MCF 10A (cell line): Measurements from ENCODE around the gene IL10. TPM values are rescaled to one million over a fixed set of nuclear protein-coding genes. Genes with fewer than 3 reads are reported as not detected.

Source experiments
- BruUV-seq: library from RNA; stranded (reverse); fragments of 400-500 nt; replicated peaks from 2 replicates; lab custom pipeline; 2021; lab: Mats Ljungman, UMichigan
- CTCF ChIA-PET: fragments of 300-600 bp; sonication (Branson Sonifier 250); formaldehyde crosslinking; extraction: SDS; loops from one replicate; lab custom pipeline; 2021; ENCODE audit warnings: antibody characterized with exemption, inconsistent platforms; lab: Yijun Ruan, JAX
- POLR2A ChIA-PET: fragments of 300-600, 350-650 bp; sonication (Branson Sonifier 250); formaldehyde crosslinking; extraction: SDS; loops from one replicate; lab custom pipeline; 2020; ENCODE audit warnings: antibody characterized with exemption, inconsistent platforms; lab: Yijun Ruan, JAX
- DNase-seq: peaks from one replicate; pipeline ENCODE4 v3.0.0-alpha.2; 2018; ENCODE audit not compliant: unreplicated experiment
- H3K27ac Mint-ChIP-seq: one replicate; pipeline ENCODE4 v1.8.0; 2022; ENCODE audit warnings: mild to moderate bottlenecking, low read depth, mixed read lengths; ENCODE audit not compliant: unreplicated experiment
- H3K27me3 Mint-ChIP-seq: one replicate; pipeline ENCODE4 v1.8.0; 2022; ENCODE audit warnings: mixed read lengths; ENCODE audit not compliant: insufficient read depth, unreplicated experiment
- H3K36me3 Mint-ChIP-seq: one replicate; pipeline ENCODE4 v1.8.0; 2022; ENCODE audit warnings: mild to moderate bottlenecking, moderate library complexity, mixed read lengths; ENCODE audit not compliant: insufficient read depth, unreplicated experiment
- H3K4me1 Mint-ChIP-seq: one replicate; pipeline ENCODE4 v1.8.0; 2022; ENCODE audit warnings: mixed read lengths; ENCODE audit not compliant: insufficient read depth, unreplicated experiment
- H3K4me3 Mint-ChIP-seq: one replicate; pipeline ENCODE4 v1.8.0; 2022; ENCODE audit warnings: mild to moderate bottlenecking, moderate library complexity, mixed read lengths; ENCODE audit not compliant: unreplicated experiment
- H3K9me3 Mint-ChIP-seq: one replicate; pipeline ENCODE4 v1.8.0; 2022; ENCODE audit warnings: mixed read lengths; ENCODE audit not compliant: unreplicated experiment
- intact Hi-C: fragments of 100-400 bp; cut with micrococcal nuclease; formaldehyde crosslinking; loops from 2 replicates; pipeline ENCODE4 v1.14.1; 2022
- total RNA-seq: library from RNA; stranded (reverse); gene quantifications from 2 replicates; pipeline ENCODE4 v1.2.3, GENCODE V29; 2022
- TF ChIP-seq, protein P1 (sequence below): fragments of 200-600 bp; IDR thresholded peaks from one replicate; pipeline ENCODE4 v1.8.0; 2022; ENCODE audit warnings: antibody characterized with exemption, mild to moderate bottlenecking; ENCODE audit not compliant: unreplicated experiment

Gene IL10
- total RNA-seq, 1 experiment from 2014 or later = not detected

DNA sequence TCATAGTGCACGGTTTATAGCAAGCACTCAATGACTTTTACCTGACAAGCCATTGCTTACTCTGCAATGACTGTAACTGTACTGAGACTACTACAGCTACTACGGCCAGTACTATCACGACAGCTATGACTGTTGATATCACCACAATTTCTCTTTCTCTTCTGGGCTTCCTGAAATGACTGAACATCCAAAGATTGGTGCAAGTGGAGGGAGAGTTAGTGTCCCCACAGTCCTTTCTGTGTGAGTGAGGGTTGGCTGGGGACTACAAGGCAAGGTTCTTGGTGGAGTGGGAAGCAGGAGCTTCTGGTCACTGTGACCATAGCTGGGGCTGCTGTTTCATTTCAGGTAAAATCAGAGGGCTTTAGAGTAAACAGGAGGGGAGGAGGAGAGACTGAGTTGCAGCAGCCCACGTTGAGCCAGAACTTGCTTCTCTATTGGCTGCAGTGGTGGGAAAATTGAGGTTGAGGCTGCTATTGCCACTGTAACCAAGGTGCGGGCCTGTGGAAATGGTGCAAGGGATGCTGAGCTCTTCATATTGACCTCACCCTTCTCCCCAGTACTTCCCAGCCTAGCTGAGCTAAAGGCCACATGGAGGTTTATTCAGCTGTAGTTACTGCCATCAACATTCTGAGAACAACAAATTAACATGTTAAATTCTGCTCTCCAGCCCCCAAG is 14.1 kb upstream of the IL10 start:
- POLR2A ChIA-PET = interaction anchor here (1.0 to 1.3 kb wide), 2 partner anchors 14 to 19 kb away, joined by 3 read pairs; partner anchors contain the start of gene IL10
- CTCF ChIA-PET = interaction anchor here (0.6 to 5.2 kb wide), 11 partner anchors 9 to 436 kb away, joined by 3 to 24 read pairs (median 3); no protein-coding TSS in a partner anchor
- DNase-seq = no peak
- no peaks in the 10 kb centered on the region for H3K9me3 Mint-ChIP-seq
- peaks cover 32% of the 10 kb centered on the region for H3K27me3 Mint-ChIP-seq
- H3K36me3 Mint-ChIP-seq = no peaks in the 10 kb centered on the region
- TF ChIP-seq, protein P1, sequence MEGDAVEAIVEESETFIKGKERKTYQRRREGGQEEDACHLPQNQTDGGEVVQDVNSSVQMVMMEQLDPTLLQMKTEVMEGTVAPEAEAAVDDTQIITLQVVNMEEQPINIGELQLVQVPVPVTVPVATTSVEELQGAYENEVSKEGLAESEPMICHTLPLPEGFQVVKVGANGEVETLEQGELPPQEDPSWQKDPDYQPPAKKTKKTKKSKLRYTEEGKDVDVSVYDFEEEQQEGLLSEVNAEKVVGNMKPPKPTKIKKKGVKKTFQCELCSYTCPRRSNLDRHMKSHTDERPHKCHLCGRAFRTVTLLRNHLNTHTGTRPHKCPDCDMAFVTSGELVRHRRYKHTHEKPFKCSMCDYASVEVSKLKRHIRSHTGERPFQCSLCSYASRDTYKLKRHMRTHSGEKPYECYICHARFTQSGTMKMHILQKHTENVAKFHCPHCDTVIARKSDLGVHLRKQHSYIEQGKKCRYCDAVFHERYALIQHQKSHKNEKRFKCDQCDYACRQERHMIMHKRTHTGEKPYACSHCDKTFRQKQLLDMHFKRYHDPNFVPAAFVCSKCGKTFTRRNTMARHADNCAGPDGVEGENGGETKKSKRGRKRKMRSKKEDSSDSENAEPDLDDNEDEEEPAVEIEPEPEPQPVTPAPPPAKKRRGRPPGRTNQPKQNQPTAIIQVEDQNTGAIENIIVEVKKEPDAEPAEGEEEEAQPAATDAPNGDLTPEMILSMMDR = no peak
- H3K4me3 Mint-ChIP-seq = no peak overlapping the region
- BruUV-seq = no TSS peak
- no peak overlapping the region for H3K27ac Mint-ChIP-seq
- intact Hi-C loops = no loop called here
- H3K4me1 Mint-ChIP-seq = peaks cover under 1% of the 10 kb centered on the region

DNA sequence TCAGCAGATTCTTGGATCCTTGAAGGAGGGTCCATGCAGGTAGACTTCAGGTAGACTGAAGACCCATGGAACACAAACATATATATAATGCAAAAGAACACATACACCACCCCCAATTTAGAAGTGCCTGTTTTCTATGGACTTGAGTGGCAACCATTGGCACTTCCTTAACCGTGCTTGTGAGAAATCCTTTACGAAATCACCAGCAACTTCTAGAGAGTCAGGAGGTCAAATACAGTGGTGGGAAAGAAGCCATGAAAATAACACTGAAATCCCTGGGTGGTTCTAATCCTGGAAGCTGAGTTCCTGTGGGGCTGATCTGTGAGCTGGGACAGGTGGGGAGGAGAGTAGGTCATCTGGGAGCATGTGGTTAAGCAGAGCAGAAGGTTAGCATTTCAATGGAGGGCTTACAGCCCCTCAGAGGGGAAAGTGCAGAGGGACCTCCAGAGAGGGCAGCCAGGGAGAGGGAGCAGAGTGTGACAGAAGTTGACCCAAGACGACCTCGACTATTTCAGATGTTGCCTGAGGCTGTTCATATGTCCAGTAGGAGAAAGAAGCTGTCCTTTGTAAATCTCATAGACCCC is 13.0 kb upstream of the IL10 start:
- TF ChIP-seq, protein P1 = no peak
- H3K27ac Mint-ChIP-seq = no peak overlapping the region
- H3K9me3 Mint-ChIP-seq = no peaks in the 10 kb centered on the region
- H3K4me1 Mint-ChIP-seq = no peaks in the 10 kb centered on the region
- no peak for DNase-seq
- POLR2A ChIA-PET = interaction anchor here (0.7 kb wide), 1 partner anchor 62 kb away, joined by 3 read pairs; no protein-coding TSS in a partner anchor
- CTCF ChIA-PET = interaction anchor here (0.6 to 3.6 kb wide), 9 partner anchors 10 to 437 kb away, joined by 3 to 15 read pairs (median 3); no protein-coding TSS in a partner anchor
- no peaks in the 10 kb centered on the region for H3K36me3 Mint-ChIP-seq
- intact Hi-C loops = loop anchor here (1.0 kb wide), 1 partner anchor 22 kb away; no protein-coding TSS in a partner anchor
- H3K4me3 Mint-ChIP-seq = no peak overlapping the region
- BruUV-seq = no TSS peak
- peaks cover 32% of the 10 kb centered on the region for H3K27me3 Mint-ChIP-seq

DNA sequence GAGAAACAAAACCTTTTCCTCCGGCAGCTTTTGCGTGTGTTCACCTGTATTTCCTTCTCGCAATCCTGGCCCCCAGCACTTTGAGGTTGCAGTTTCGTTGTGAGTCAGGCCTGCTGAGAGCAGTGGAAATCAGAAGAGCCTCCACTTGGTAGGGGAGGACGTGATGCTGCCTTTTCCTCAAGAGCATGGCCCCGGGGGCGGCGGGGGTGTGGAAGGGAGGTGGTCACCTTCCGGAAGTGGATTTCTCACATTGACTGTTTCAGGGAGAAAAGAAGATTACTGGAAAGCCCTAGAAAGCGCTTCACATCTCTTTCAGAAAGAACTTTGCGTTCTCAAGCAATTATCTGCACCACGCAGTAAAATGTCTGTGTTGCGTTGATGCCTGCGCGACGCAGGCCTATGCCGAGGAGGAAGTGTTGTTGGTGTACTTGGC is 12.2 kb upstream of the IL10 start:
- no peak overlapping the region for H3K27ac Mint-ChIP-seq
- CTCF ChIA-PET = interaction anchor here (1.5 to 3.3 kb wide), 2 partner anchors 58 to 121 kb away, joined by 4 to 9 read pairs; no protein-coding TSS in a partner anchor
- no peaks in the 10 kb centered on the region for H3K4me1 Mint-ChIP-seq
- peaks cover 32% of the 10 kb centered on the region for H3K27me3 Mint-ChIP-seq
- POLR2A ChIA-PET = no interaction called here
- TF ChIP-seq, protein P1 = no peak
- no peak for DNase-seq
- BruUV-seq = no TSS peak
- intact Hi-C loops = no loop called here
- no peaks in the 10 kb centered on the region for H3K36me3 Mint-ChIP-seq
- no peaks in the 10 kb centered on the region for H3K9me3 Mint-ChIP-seq
- H3K4me3 Mint-ChIP-seq = no peak overlapping the region

DNA sequence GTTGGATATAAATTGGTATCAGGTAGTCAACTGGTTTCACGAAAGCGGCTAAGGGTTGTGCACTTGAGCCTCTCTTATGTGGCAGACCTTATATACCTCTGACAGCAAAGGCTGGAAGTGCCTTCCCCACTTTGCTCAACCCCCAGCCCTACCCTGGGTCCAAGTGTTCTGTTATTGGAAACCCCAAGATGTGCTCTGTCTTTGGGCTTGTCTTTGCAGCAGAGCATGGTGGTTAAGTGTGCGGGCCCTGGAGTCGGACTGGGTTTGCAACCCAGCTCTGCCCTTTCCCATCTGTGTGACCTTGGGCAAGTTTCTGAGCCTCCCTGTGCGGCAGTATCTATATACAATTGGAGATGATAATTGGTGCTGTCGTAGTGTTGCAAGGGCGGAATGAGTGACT is 11.2 kb upstream of the IL10 start:
- TF ChIP-seq, protein P1 = no peak
- Mint-ChIP-seq H3K4me3 (no peak overlapping the region), H3K27ac (no peak overlapping the region), H3K36me3 (no peaks in the 10 kb centered on the region), H3K9me3 (no peaks in the 10 kb centered on the region), H3K4me1 (no peaks in the 10 kb centered on the region), H3K27me3 (peaks cover 29% of the 10 kb centered on the region)
- BruUV-seq = no TSS peak
- CTCF ChIA-PET = interaction anchor here (0.8 to 3.3 kb wide), 3 partner anchors 24 to 120 kb away, joined by 3 to 9 read pairs (median 4); no protein-coding TSS in a partner anchor
- DNase-seq = no peak
- intact Hi-C loops = no loop called here
- POLR2A ChIA-PET = no interaction called here
